DND-41 (cell line): ENCODE measurements around the gene EPX.
A peak's percentile ranks its signal among the peaks of the same experiment; 100 is the strongest.

Experiments used
- ATAC-seq: fragments of 200-7000 bp; cut with Tn5 transposase; 3 replicates; pipeline ENCODE4 v1.9.1; 2021; ENCODE audit warnings: low read depth; ENCODE audit not compliant: insufficient read depth
- DNase-seq: peaks from one replicate; pipeline ENCODE4 v3.0.0-alpha.2; 2020
- H2AFZ ChIP-seq: 2 replicates; pipeline ENCODE4 v1.6.0; 2012; ENCODE audit warnings: low read depth, low read length
- H3K27ac ChIP-seq: 2 replicates; pipeline ENCODE4 v1.5.1; 2012; ENCODE audit warnings: low read length, inconsistent platforms
- H3K27me3 ChIP-seq: fragments of 200-600 bp; sonication (generic); 2 replicates; pipeline ENCODE4 v1.6.0; 2012; ENCODE audit warnings: low read length, mild to moderate bottlenecking, inconsistent platforms; ENCODE audit not compliant: insufficient read depth, poor library complexity
- H3K36me3 ChIP-seq: 2 replicates; pipeline ENCODE4 v1.5.1; 2012; ENCODE audit warnings: low read length, inconsistent platforms; ENCODE audit not compliant: insufficient read depth
- H3K4me1 ChIP-seq: 2 replicates; pipeline ENCODE4 v1.5.1; 2012; ENCODE audit warnings: mild to moderate bottlenecking, low read length; ENCODE audit not compliant: insufficient read depth
- H3K4me2 ChIP-seq: 2 replicates; pipeline ENCODE4 v1.6.0; 2012; ENCODE audit warnings: mild to moderate bottlenecking, moderate library complexity, low read length, inconsistent platforms; ENCODE audit not compliant: insufficient read depth
- H3K4me3 ChIP-seq, 2 experiments: fragments of 200-600 bp in 1 of 2; shearing (Covaris generic) in 1 of 2; 2 replicates each; pipeline ENCODE4 v1.5.1; 2012 to 2016; ENCODE audit warnings: inconsistent platforms in 2 of 2, low read length in 2 of 2, mild to moderate bottlenecking in 2 of 2, low read depth in 1 of 2, moderate library complexity in 1 of 2
- H3K79me2 ChIP-seq: 2 replicates; pipeline ENCODE4 v1.6.0; 2012; ENCODE audit warnings: low read length, inconsistent platforms; ENCODE audit not compliant: insufficient read depth
- H3K9ac ChIP-seq: 2 replicates; pipeline ENCODE4 v1.6.0; 2012; ENCODE audit warnings: low read depth, mild to moderate bottlenecking, inconsistent platforms, low read length, moderate library complexity
- H3K9me3 ChIP-seq: 2 replicates; pipeline ENCODE4 v1.5.1; 2012; ENCODE audit warnings: low read length, moderate library complexity, mild to moderate bottlenecking, inconsistent platforms; ENCODE audit not compliant: insufficient read depth, severe bottlenecking
- H4K20me1 ChIP-seq: 2 replicates; pipeline ENCODE4 v1.6.0; 2012; ENCODE audit warnings: low read length; ENCODE audit not compliant: insufficient read depth
- CTCF ChIP-seq: IDR thresholded peaks from 2 replicates; pipeline ENCODE4 v1.5.1; 2012; ENCODE audit warnings: borderline replicate concordance, low read length, moderate library complexity, mild to moderate bottlenecking; ENCODE audit not compliant: poor library complexity, severe bottlenecking; ENCODE audit errors: extremely low read depth
- EZH2 ChIP-seq: IDR thresholded peaks from 3 replicates; pipeline ENCODE4 v1.6.1; 2012; ENCODE audit warnings: borderline replicate concordance, low read depth, mild to moderate bottlenecking, moderate library complexity, low read length, inconsistent platforms; ENCODE audit not compliant: severe bottlenecking

Gene EPX

GRCh38 chr17:58219789-58220183 is 27.3 kb downstream of the EPX start:
- TF ChIP-seq EZH2 = no peak
- no peak for TF ChIP-seq CTCF
- H3K79me2 ChIP-seq = 0 out of 2 replicates have a peak, but pooled peaks cover 5% of the 10 kb centered on the region
- H2AFZ ChIP-seq = peak overlapping the region; percentile 98
- H3K4me3 ChIP-seq = peak overlapping the region; percentile 20 to 75; a peak in 3 of 4 replicates
- H3K4me1 ChIP-seq = peaks cover 21% of the 10 kb centered on the region
- ATAC-seq = no peak
- H3K27ac ChIP-seq = peak overlapping the region; percentile 72
- peak overlapping the region; percentile 67 for H3K9ac ChIP-seq
- H3K9me3 ChIP-seq = no peaks in the 10 kb centered on the region
- no peaks in the 10 kb centered on the region for H4K20me1 ChIP-seq
- peak overlapping the region; percentile 88 for H3K4me2 ChIP-seq
- DNase-seq = no peak
- peaks cover 9% of the 10 kb centered on the region; the same call in 1 of the 2 replicates for H3K36me3 ChIP-seq
- H3K27me3 ChIP-seq = peaks cover 4% of the 10 kb centered on the region

- Histone ChIP-seq H3K9ac (no peak overlapping the region), H4K20me1 (no peaks in the 10 kb centered on the region), H3K27me3 (peaks cover 9% of the 10 kb centered on the region), H3K27ac (no peak overlapping the region), H3K79me2 (no peaks in the 10 kb centered on the region), H2AFZ (no peak overlapping the region), H3K4me2 (no peak overlapping the region), H3K4me1 (peaks cover 8% of the 10 kb centered on the region), H3K4me3 (no peak overlapping the region), H3K9me3 (no peaks in the 10 kb centered on the region), H3K36me3 (no peaks in the 10 kb centered on the region)
- DNase-seq (no peak), ATAC-seq (no peak)
- no peak for TF ChIP-seq EZH2
- TF ChIP-seq CTCF = no peak
Observed at GRCh38 chr17:58224315-58224714, 31.8 kb downstream of the EPX start.

GRCh38 chr17:58227733-58228132 is 35.2 kb downstream of the EPX start:
- Histone ChIP-seq H4K20me1 (no peaks in the 10 kb centered on the region), H3K79me2 (no peaks in the 10 kb centered on the region), H2AFZ (no peak overlapping the region), H3K4me1 (no peaks in the 10 kb centered on the region), H3K27me3 (peaks cover 24% of the 10 kb centered on the region), H3K27ac (no peak overlapping the region), H3K9me3 (no peaks in the 10 kb centered on the region), H3K4me3 (no peak overlapping the region), H3K9ac (no peak overlapping the region), H3K4me2 (no peak overlapping the region), H3K36me3 (no peaks in the 10 kb centered on the region)
- no peak for ATAC-seq
- DNase-seq = no peak
- TF ChIP-seq EZH2 (no peak), CTCF (no peak)

- H3K9me3 ChIP-seq = no peaks in the 10 kb centered on the region
- no peaks in the 10 kb centered on the region for H3K79me2 ChIP-seq
- H3K4me1 ChIP-seq = no peaks in the 10 kb centered on the region
- H3K36me3 ChIP-seq = no peaks in the 10 kb centered on the region
- DNase-seq = no peak
- no peak overlapping the region for H3K9ac ChIP-seq
- no peak overlapping the region for H3K27ac ChIP-seq
- no peak for ATAC-seq
- H2AFZ ChIP-seq = no peak overlapping the region
- no peaks in the 10 kb centered on the region for H4K20me1 ChIP-seq
- H3K4me2 ChIP-seq = no peak overlapping the region
- peaks cover 29% of the 10 kb centered on the region for H3K27me3 ChIP-seq
- TF ChIP-seq EZH2 = no peak
- TF ChIP-seq CTCF = no peak
- no peak overlapping the region for H3K4me3 ChIP-seq
Observed at GRCh38 chr17:58228679-58229078, 36.2 kb downstream of the EPX start.
